ENCODE measurements around the gene ENTREP1.

The ENTREP1 gene

GRCh38 chr9:69431777-69432176 lies 106.8 kb downstream of the ENTREP1 start:
- Histone ChIP-seq H2BK15ac (ENCODE audit: low read length) (no peak overlapping the region), H3K4me2 (ENCODE audit: insufficient read depth, low read length, poor library complexity, severe bottlenecking) (no peak overlapping the region), H3K9ac (ENCODE audit: low read depth, low read length, poor library complexity) (no peak overlapping the region), H3K4me3 (ENCODE audit: low read length in 2 of 2) (peak overlapping the region in 1 of 2 donors; percentile 19), H4K8ac (ENCODE audit: low read depth, low read length) (no peak overlapping the region), H3K27ac (replicated peaks; ENCODE audit: low read length) (no peak overlapping the region), H2BK5ac (ENCODE audit: low read length) (no peak overlapping the region), H2AK5ac (ENCODE audit: low read depth, low read length) (no peak overlapping the region), H3K4me1 (ENCODE audit: control insufficient read depth in 2 of 2, insufficient read depth in 1 of 2, low read depth in 1 of 2, low read length in 2 of 2) (peaks cover 0 to 9% of the 10 kb centered on the region in 2 donors), H3K79me1 (ENCODE audit: low read depth, low read length) (no peaks in the 10 kb centered on the region), H2BK12ac (ENCODE audit: low read length) (no peak overlapping the region), H3K14ac (ENCODE audit: low read length) (no peak overlapping the region), H2BK120ac (ENCODE audit: low read depth, low read length) (no peak overlapping the region), H3K23ac (ENCODE audit: low read depth, low read length, poor library complexity) (no peak overlapping the region), H2AFZ (ENCODE audit: low read length) (no peak overlapping the region), H3K36me3 (replicated peaks in 1 of 2; ENCODE audit: control insufficient read depth in 2 of 2, insufficient read depth in 2 of 2, low read length in 2 of 2) (no peaks in the 10 kb centered on the region), H3K18ac (ENCODE audit: low read length) (no peak overlapping the region), H3K9me3 (replicated peaks in 1 of 2; ENCODE audit: control insufficient read depth in 2 of 2, insufficient read depth in 1 of 2, low read depth in 1 of 2, low read length in 2 of 2) (peaks cover 0 to 4% of the 10 kb centered on the region in 2 donors), H3K4ac (ENCODE audit: low read length) (no peak overlapping the region), H4K91ac (ENCODE audit: low read depth, low read length, poor library complexity) (no peak overlapping the region), H3K27me3 (ENCODE audit: control insufficient read depth in 3 of 3, insufficient read depth in 3 of 3, low read depth in 1 of 3, low read length in 3 of 3) (peaks cover 0 to 2% (median 0%) of the 10 kb centered on the region in 3 experiments)
- no peak for DNase-seq (ENCODE audit: low spot score)
- WGBS, 2 donors (ENCODE audit: extremely low coverage in 2 of 2, insufficient read length in 2 of 2, insufficient replicate concordance in 1 of 2): no CpG with 5 or more reads among the region's 1 CpG

GRCh38 chr9:69432623-69433022 lies 107.6 kb downstream of the ENTREP1 start:
- WGBS, 2 donors (ENCODE audit: extremely low coverage in 2 of 2, insufficient read length in 2 of 2, insufficient replicate concordance in 1 of 2): no CpG with 5 or more reads among the region's 11 CpGs
- no peak overlapping the region for H3K14ac ChIP-seq (ENCODE audit: low read length)
- no peak overlapping the region for H3K27ac ChIP-seq (replicated peaks; ENCODE audit: low read length)
- H3K4ac ChIP-seq (ENCODE audit: low read length): no peak overlapping the region
- H2AK5ac ChIP-seq (ENCODE audit: low read depth, low read length): no peak overlapping the region
- H3K9me3 ChIP-seq (replicated peaks in 1 of 2; ENCODE audit: control insufficient read depth in 2 of 2, insufficient read depth in 1 of 2, low read depth in 1 of 2, low read length in 2 of 2): peaks cover 0 to 4% of the 10 kb centered on the region in 2 donors
- H2BK12ac ChIP-seq (ENCODE audit: low read length): no peak overlapping the region
- H3K9ac ChIP-seq (ENCODE audit: low read depth, low read length, poor library complexity): no peak overlapping the region
- no peaks in the 10 kb centered on the region for H3K79me1 ChIP-seq (ENCODE audit: low read depth, low read length)
- H3K4me3 ChIP-seq (ENCODE audit: low read length in 2 of 2): no peak overlapping the region
- no peak overlapping the region for H2BK15ac ChIP-seq (ENCODE audit: low read length)
- no peak overlapping the region for H4K91ac ChIP-seq (ENCODE audit: low read depth, low read length, poor library complexity)
- H2BK5ac ChIP-seq (ENCODE audit: low read length): no peak overlapping the region
- no peak overlapping the region for H3K23ac ChIP-seq (ENCODE audit: low read depth, low read length, poor library complexity)
- peaks cover 0 to 2% (median 0%) of the 10 kb centered on the region in 3 experiments for H3K27me3 ChIP-seq (ENCODE audit: control insufficient read depth in 3 of 3, insufficient read depth in 3 of 3, low read depth in 1 of 3, low read length in 3 of 3)
- H2BK120ac ChIP-seq (ENCODE audit: low read depth, low read length): no peak overlapping the region
- no peaks in the 10 kb centered on the region for H3K36me3 ChIP-seq (replicated peaks in 1 of 2; ENCODE audit: control insufficient read depth in 2 of 2, insufficient read depth in 2 of 2, low read length in 2 of 2)
- H4K8ac ChIP-seq (ENCODE audit: low read depth, low read length): no peak overlapping the region
- H3K4me1 ChIP-seq (ENCODE audit: control insufficient read depth in 2 of 2, insufficient read depth in 1 of 2, low read depth in 1 of 2, low read length in 2 of 2): peaks cover 0 to 6% of the 10 kb centered on the region in 2 donors
- H3K4me2 ChIP-seq (ENCODE audit: insufficient read depth, low read length, poor library complexity, severe bottlenecking): no peak overlapping the region
- no peak for DNase-seq (ENCODE audit: low spot score)
- H3K18ac ChIP-seq (ENCODE audit: low read length): no peak overlapping the region
- H2AFZ ChIP-seq (ENCODE audit: low read length): no peak overlapping the region

GRCh38 chr9:69433392-69433791 lies 108.4 kb downstream of the ENTREP1 start:
- H4K8ac ChIP-seq (ENCODE audit: low read depth, low read length): no peak overlapping the region
- H2BK5ac ChIP-seq (ENCODE audit: low read length): no peak overlapping the region
- H2AK5ac ChIP-seq (ENCODE audit: low read depth, low read length): no peak overlapping the region
- H3K4me3 ChIP-seq (ENCODE audit: low read length in 2 of 2): no peak overlapping the region
- no peak overlapping the region for H3K4me2 ChIP-seq (ENCODE audit: insufficient read depth, low read length, poor library complexity, severe bottlenecking)
- no peak overlapping the region for H3K9ac ChIP-seq (ENCODE audit: low read depth, low read length, poor library complexity)
- H2AFZ ChIP-seq (ENCODE audit: low read length): no peak overlapping the region
- no peak overlapping the region for H2BK12ac ChIP-seq (ENCODE audit: low read length)
- H3K9me3 ChIP-seq (replicated peaks in 1 of 2; ENCODE audit: control insufficient read depth in 2 of 2, insufficient read depth in 1 of 2, low read depth in 1 of 2, low read length in 2 of 2): peaks cover 0 to 4% of the 10 kb centered on the region in 2 donors
- H4K91ac ChIP-seq (ENCODE audit: low read depth, low read length, poor library complexity): no peak overlapping the region
- no peak overlapping the region for H3K4ac ChIP-seq (ENCODE audit: low read length)
- no peak overlapping the region for H2BK120ac ChIP-seq (ENCODE audit: low read depth, low read length)
- H3K27ac ChIP-seq (replicated peaks; ENCODE audit: low read length): no peak overlapping the region
- no peaks in the 10 kb centered on the region for H3K36me3 ChIP-seq (replicated peaks in 1 of 2; ENCODE audit: control insufficient read depth in 2 of 2, insufficient read depth in 2 of 2, low read length in 2 of 2)
- no peaks in the 10 kb centered on the region for H3K79me1 ChIP-seq (ENCODE audit: low read depth, low read length)
- peaks cover 0 to 2% (median 0%) of the 10 kb centered on the region in 3 experiments for H3K27me3 ChIP-seq (ENCODE audit: control insufficient read depth in 3 of 3, insufficient read depth in 3 of 3, low read depth in 1 of 3, low read length in 3 of 3)
- no peak overlapping the region for H3K18ac ChIP-seq (ENCODE audit: low read length)
- H3K14ac ChIP-seq (ENCODE audit: low read length): no peak overlapping the region
- H3K23ac ChIP-seq (ENCODE audit: low read depth, low read length, poor library complexity): no peak overlapping the region
- no peak overlapping the region for H2BK15ac ChIP-seq (ENCODE audit: low read length)
- H3K4me1 ChIP-seq (ENCODE audit: control insufficient read depth in 2 of 2, insufficient read depth in 1 of 2, low read depth in 1 of 2, low read length in 2 of 2): peaks cover 0 to 6% of the 10 kb centered on the region in 2 donors
- no peak for DNase-seq (ENCODE audit: low spot score)
- no CpG with 5 or more reads among the region's 1 CpG for WGBS, 2 donors (ENCODE audit: extremely low coverage in 2 of 2, insufficient read length in 2 of 2, insufficient replicate concordance in 1 of 2)

DNA sequence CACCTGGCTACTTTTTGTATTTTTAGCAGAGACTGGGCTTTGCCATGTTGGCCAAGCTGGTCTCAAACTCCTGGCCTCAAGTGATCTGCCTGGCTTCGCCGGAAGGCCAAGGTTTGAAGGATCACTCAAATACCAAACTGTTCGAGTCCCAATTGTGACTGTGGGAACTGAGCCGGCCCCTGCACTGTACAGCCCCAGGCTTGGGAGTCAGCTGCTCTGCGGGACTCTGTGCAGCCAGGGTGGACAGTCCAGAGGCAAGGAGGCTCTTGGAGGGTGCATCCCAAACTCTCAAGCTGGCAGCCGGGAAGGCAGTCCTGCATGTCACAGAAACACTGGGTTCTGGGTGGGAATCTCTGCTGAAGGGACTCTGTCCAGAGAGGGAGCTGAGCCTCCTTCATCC lies 109.0 kb downstream of the ENTREP1 start:
- Histone ChIP-seq H3K27me3 (ENCODE audit: control insufficient read depth in 3 of 3, insufficient read depth in 3 of 3, low read depth in 1 of 3, low read length in 3 of 3) (peaks cover 0 to 2% (median 0%) of the 10 kb centered on the region in 3 experiments), H4K8ac (ENCODE audit: low read depth, low read length) (no peak overlapping the region), H2BK15ac (ENCODE audit: low read length) (no peak overlapping the region), H3K4me2 (ENCODE audit: insufficient read depth, low read length, poor library complexity, severe bottlenecking) (no peak overlapping the region), H2BK5ac (ENCODE audit: low read length) (no peak overlapping the region), H2BK12ac (ENCODE audit: low read length) (no peak overlapping the region), H3K36me3 (replicated peaks in 1 of 2; ENCODE audit: control insufficient read depth in 2 of 2, insufficient read depth in 2 of 2, low read length in 2 of 2) (no peaks in the 10 kb centered on the region), H3K4me1 (ENCODE audit: control insufficient read depth in 2 of 2, insufficient read depth in 1 of 2, low read depth in 1 of 2, low read length in 2 of 2) (peaks cover 0 to 6% of the 10 kb centered on the region in 2 donors), H3K4ac (ENCODE audit: low read length) (no peak overlapping the region), H3K18ac (ENCODE audit: low read length) (no peak overlapping the region), H3K9ac (ENCODE audit: low read depth, low read length, poor library complexity) (no peak overlapping the region), H4K91ac (ENCODE audit: low read depth, low read length, poor library complexity) (no peak overlapping the region), H2AK5ac (ENCODE audit: low read depth, low read length) (no peak overlapping the region), H3K23ac (ENCODE audit: low read depth, low read length, poor library complexity) (no peak overlapping the region), H3K14ac (ENCODE audit: low read length) (no peak overlapping the region), H3K79me1 (ENCODE audit: low read depth, low read length) (no peaks in the 10 kb centered on the region), H2AFZ (ENCODE audit: low read length) (no peak overlapping the region), H3K9me3 (replicated peaks in 1 of 2; ENCODE audit: control insufficient read depth in 2 of 2, insufficient read depth in 1 of 2, low read depth in 1 of 2, low read length in 2 of 2) (peaks cover 0 to 4% of the 10 kb centered on the region in 2 donors), H3K27ac (replicated peaks; ENCODE audit: low read length) (no peak overlapping the region), H3K4me3 (ENCODE audit: low read length in 2 of 2) (no peak overlapping the region), H2BK120ac (ENCODE audit: low read depth, low read length) (no peak overlapping the region)
- DNase-seq (ENCODE audit: low spot score): no peak
- no CpG with 5 or more reads among the region's 6 CpGs for WGBS, 2 donors (ENCODE audit: extremely low coverage in 2 of 2, insufficient read length in 2 of 2, insufficient replicate concordance in 1 of 2)
